ENCODE measurements around the gene CDX1.

- no peak for TF ChIP-seq CTCF (IDR thresholded peaks at IDR 0.05)
- TF ChIP-seq POLR2A (IDR thresholded peaks at IDR 0.05), result no peak
Observed at GRCh38 chr5:150122158-150122510, 44.4 kb upstream of the CDX1 start.

Measured in adrenal gland (tissue), 5 donors.